Duodenal mucosa (tissue), 2 donors: ENCODE results near the gene UCN3.

ENCODE experiments used
- H3K27ac ChIP-seq: one replicate; pipeline ENCODE4 v1.7.0; 2013; ENCODE audit warnings: low read depth, low read length
- H3K27me3 ChIP-seq, 2 donors: one replicate each; pipeline ENCODE4 v1.7.0; 2013; ENCODE audit warnings: low read length in 2 of 2, control low read depth in 1 of 2; ENCODE audit not compliant: insufficient read depth in 2 of 2, control insufficient read depth in 1 of 2
- H3K36me3 ChIP-seq, 2 donors: one replicate each; pipeline ENCODE4 v1.7.0; 2013; ENCODE audit warnings: low read length in 2 of 2, control low read depth in 1 of 2; ENCODE audit not compliant: insufficient read depth in 2 of 2, control insufficient read depth in 1 of 2
- H3K4me1 ChIP-seq, 2 donors: one replicate each; pipeline ENCODE4 v1.7.0; 2013; ENCODE audit warnings: low read length in 2 of 2, control low read depth in 1 of 2; ENCODE audit not compliant: insufficient read depth in 2 of 2, control insufficient read depth in 1 of 2
- H3K4me3 ChIP-seq, 2 donors: one replicate each; pipeline ENCODE4 v1.7.0; 2013; ENCODE audit warnings: low read length in 2 of 2, low read depth in 1 of 2
- H3K9ac ChIP-seq, 2 donors: one replicate each; pipeline ENCODE4 v1.7.0; 2013; ENCODE audit warnings: low read length in 2 of 2, low read depth in 1 of 2
- H3K9me3 ChIP-seq, 2 donors: one replicate each; pipeline ENCODE4 v1.7.0; 2013; ENCODE audit warnings: low read length in 2 of 2, control low read depth in 1 of 2; ENCODE audit not compliant: control insufficient read depth in 1 of 2

The UCN3 gene

GRCh38 chr10:5343561-5343960, 21.2 kb upstream of the UCN3 start:
- Histone ChIP-seq H3K9ac (no peak overlapping the region), H3K4me1 (no peaks in the 10 kb centered on the region), H3K4me3 (no peak overlapping the region), H3K9me3 (no peaks in the 10 kb centered on the region), H3K27ac (no peak overlapping the region), H3K27me3 (no peaks in the 10 kb centered on the region), H3K36me3 (no peaks in the 10 kb centered on the region)

- no peak overlapping the region for H3K4me3 ChIP-seq
- no peaks in the 10 kb centered on the region for H3K9me3 ChIP-seq
- H3K4me1 ChIP-seq, result no peaks in the 10 kb centered on the region
- no peak overlapping the region for H3K9ac ChIP-seq
- H3K36me3 ChIP-seq, result no peaks in the 10 kb centered on the region
- no peaks in the 10 kb centered on the region for H3K27me3 ChIP-seq
- H3K27ac ChIP-seq, result no peak overlapping the region
Measured at GRCh38 chr10:5343979-5344378, 20.8 kb upstream of the UCN3 start.

GRCh38 chr10:5344746-5345145, 20.0 kb upstream of the UCN3 start:
- Histone ChIP-seq H3K4me1 (no peaks in the 10 kb centered on the region), H3K27me3 (no peaks in the 10 kb centered on the region), H3K9ac (no peak overlapping the region), H3K27ac (no peak overlapping the region), H3K4me3 (no peak overlapping the region), H3K36me3 (no peaks in the 10 kb centered on the region), H3K9me3 (no peaks in the 10 kb centered on the region)

GRCh38 chr10:5346881-5347280, 17.9 kb upstream of the UCN3 start:
- no peaks in the 10 kb centered on the region for H3K36me3 ChIP-seq
- H3K4me3 ChIP-seq, result no peak overlapping the region
- no peaks in the 10 kb centered on the region for H3K27me3 ChIP-seq
- no peak overlapping the region for H3K27ac ChIP-seq
- H3K4me1 ChIP-seq, result no peaks in the 10 kb centered on the region
- no peak overlapping the region for H3K9ac ChIP-seq
- no peaks in the 10 kb centered on the region for H3K9me3 ChIP-seq

- H3K36me3 ChIP-seq, result no peaks in the 10 kb centered on the region
- H3K9me3 ChIP-seq, result no peaks in the 10 kb centered on the region
- H3K27ac ChIP-seq, result no peak overlapping the region
- H3K9ac ChIP-seq, result no peak overlapping the region
- no peaks in the 10 kb centered on the region for H3K27me3 ChIP-seq
- no peak overlapping the region for H3K4me3 ChIP-seq
- no peaks in the 10 kb centered on the region for H3K4me1 ChIP-seq
Measured at GRCh38 chr10:5349362-5349761, 15.4 kb upstream of the UCN3 start.

GRCh38 chr10:5354068-5354467, 10.7 kb upstream of the UCN3 start:
- Histone ChIP-seq H3K4me3 (no peak overlapping the region), H3K27ac (no peak overlapping the region), H3K27me3 (peaks cover 0 to 3% of the 10 kb centered on the region in 2 donors), H3K9me3 (no peaks in the 10 kb centered on the region), H3K9ac (no peak overlapping the region), H3K4me1 (no peaks in the 10 kb centered on the region), H3K36me3 (no peaks in the 10 kb centered on the region)

GRCh38 chr10:5355594-5356301, 9.0 kb upstream of the UCN3 start:
- H3K27ac ChIP-seq, result no peak overlapping the region
- H3K9ac ChIP-seq, result no peak overlapping the region
- H3K9me3 ChIP-seq, result no peaks in the 10 kb centered on the region
- peaks cover 0 to 3% of the 10 kb centered on the region in 2 donors for H3K27me3 ChIP-seq
- H3K4me3 ChIP-seq, result no peak overlapping the region
- no peaks in the 10 kb centered on the region for H3K36me3 ChIP-seq
- no peaks in the 10 kb centered on the region for H3K4me1 ChIP-seq

- no peak overlapping the region for H3K27ac ChIP-seq
- H3K27me3 ChIP-seq, result peaks cover 0 to 3% of the 10 kb centered on the region in 2 donors
- no peak overlapping the region for H3K9ac ChIP-seq
- H3K36me3 ChIP-seq, result no peaks in the 10 kb centered on the region
- no peaks in the 10 kb centered on the region for H3K9me3 ChIP-seq
- H3K4me1 ChIP-seq, result no peaks in the 10 kb centered on the region
- H3K4me3 ChIP-seq, result no peak overlapping the region
Measured at GRCh38 chr10:5356302-5356763, 8.4 kb upstream of the UCN3 start.

GRCh38 chr10:5360318-5360915, 4.3 kb upstream of the UCN3 start:
- Histone ChIP-seq H3K9me3 (no peaks in the 10 kb centered on the region), H3K4me1 (peaks cover 4% of the 10 kb centered on the region in 2 donors), H3K27ac (no peak overlapping the region), H3K4me3 (no peak overlapping the region), H3K36me3 (no peaks in the 10 kb centered on the region), H3K9ac (no peak overlapping the region), H3K27me3 (peaks cover 10 to 12% of the 10 kb centered on the region in 2 donors)

- H3K27me3 ChIP-seq, result peaks cover 10 to 24% of the 10 kb centered on the region in 2 donors
- H3K9me3 ChIP-seq, result no peaks in the 10 kb centered on the region
- peaks cover 5 to 6% of the 10 kb centered on the region in 2 donors for H3K4me1 ChIP-seq
- no peak overlapping the region for H3K27ac ChIP-seq
- no peaks in the 10 kb centered on the region for H3K36me3 ChIP-seq
- no peak overlapping the region for H3K9ac ChIP-seq
- H3K4me3 ChIP-seq, result no peak overlapping the region
Measured at GRCh38 chr10:5361966-5362365, 2.8 kb upstream of the UCN3 start.
